NCI-H1694 treated with DMSO at 0.1 percent for 48 hours (cell line): ENCODE measurements around the gene MRTFB.

Experiments
- DNase-seq: peaks from one replicate; lab custom pipeline; 2025; lab: John Stamatoyannopoulos, UW

MRTFB gene

GRCh38 chr16:14236401-14236800 lies 165.3 kb downstream of the MRTFB start:
- DNase-seq, result no peak

GRCh38 chr16:14238756-14239155 lies 167.6 kb downstream of the MRTFB start:
- DNase-seq, result no peak

- no peak for DNase-seq
Observed at GRCh38 chr16:14239791-14240190, 168.7 kb downstream of the MRTFB start.

- no peak for DNase-seq
Observed at GRCh38 chr16:14240219-14240843, 169.2 kb downstream of the MRTFB start.

- DNase-seq, result no peak
Observed at GRCh38 chr16:14240964-14241363, 169.8 kb downstream of the MRTFB start.

GRCh38 chr16:14241631-14242030 lies 170.5 kb downstream of the MRTFB start:
- DNase-seq, result no peak

- no peak for DNase-seq
Observed at GRCh38 chr16:14242769-14243168, 171.7 kb downstream of the MRTFB start.

- no peak for DNase-seq
Observed at GRCh38 chr16:14244196-14245010, 173.3 kb downstream of the MRTFB start.

- DNase-seq, result no peak
Observed at GRCh38 chr16:14248791-14249190, 177.7 kb downstream of the MRTFB start.

GRCh38 chr16:14249291-14250032 lies 178.3 kb downstream of the MRTFB start:
- DNase-seq, result peak; percentile 20

- DNase-seq, result no peak
Observed at GRCh38 chr16:14251419-14251818, 180.3 kb downstream of the MRTFB start.

GRCh38 chr16:14252860-14253259 lies 181.7 kb downstream of the MRTFB start:
- DNase-seq, result no peak

- DNase-seq, result no peak
Observed at GRCh38 chr16:14263011-14263410, 191.9 kb downstream of the MRTFB start.

GRCh38 chr16:14263769-14264168 lies 192.7 kb downstream of the MRTFB start:
- no peak for DNase-seq

- no peak for DNase-seq
Observed at GRCh38 chr16:14264327-14264943, 193.3 kb downstream of the MRTFB start.

- DNase-seq, result no peak
Observed at GRCh38 chr16:14268073-14268472, 197.0 kb downstream of the MRTFB start.

GRCh38 chr16:14275934-14276333 lies 204.8 kb downstream of the MRTFB start:
- no peak for DNase-seq

- no peak for DNase-seq
Observed at GRCh38 chr16:14278749-14279148, 207.6 kb downstream of the MRTFB start.

GRCh38 chr16:14280541-14280940 lies 209.4 kb downstream of the MRTFB start:
- no peak for DNase-seq

- no peak for DNase-seq
Observed at GRCh38 chr16:14283786-14284185, 212.7 kb downstream of the MRTFB start.

GRCh38 chr16:14284371-14284770 lies 213.3 kb downstream of the MRTFB start:
- no peak for DNase-seq

- DNase-seq, result peak; percentile 61
Observed at GRCh38 chr16:14284930-14285512, 213.9 kb downstream of the MRTFB start.
